Mucosa of stomach (tissue), 1 donor: ENCODE results near the gene AHDC1.

Experiments
- H3K27me3 ChIP-seq: one replicate; pipeline ENCODE4 v1.7.0; 2013; ENCODE audit warnings: mild to moderate bottlenecking, low read length; ENCODE audit not compliant: control insufficient read depth, insufficient read depth
- H3K36me3 ChIP-seq: one replicate; pipeline ENCODE4 v1.7.0; 2013; ENCODE audit warnings: low read length; ENCODE audit not compliant: control insufficient read depth, insufficient read depth
- H3K4me1 ChIP-seq: one replicate; pipeline ENCODE4 v1.7.0; 2013; ENCODE audit warnings: mild to moderate bottlenecking, low read length; ENCODE audit not compliant: control insufficient read depth, insufficient read depth
- H3K4me3 ChIP-seq: one replicate; pipeline ENCODE4 v1.7.0; 2013; ENCODE audit warnings: low read length
- H3K9ac ChIP-seq: one replicate; pipeline ENCODE4 v1.7.0; 2013; ENCODE audit warnings: mild to moderate bottlenecking, low read length, moderate library complexity
- H3K9me3 ChIP-seq: one replicate; pipeline ENCODE4 v1.7.0; 2013; ENCODE audit warnings: mild to moderate bottlenecking, low read length, moderate library complexity; ENCODE audit not compliant: control insufficient read depth
- donor health status: Pancreatic carcinoma.

Gene AHDC1

DNA sequence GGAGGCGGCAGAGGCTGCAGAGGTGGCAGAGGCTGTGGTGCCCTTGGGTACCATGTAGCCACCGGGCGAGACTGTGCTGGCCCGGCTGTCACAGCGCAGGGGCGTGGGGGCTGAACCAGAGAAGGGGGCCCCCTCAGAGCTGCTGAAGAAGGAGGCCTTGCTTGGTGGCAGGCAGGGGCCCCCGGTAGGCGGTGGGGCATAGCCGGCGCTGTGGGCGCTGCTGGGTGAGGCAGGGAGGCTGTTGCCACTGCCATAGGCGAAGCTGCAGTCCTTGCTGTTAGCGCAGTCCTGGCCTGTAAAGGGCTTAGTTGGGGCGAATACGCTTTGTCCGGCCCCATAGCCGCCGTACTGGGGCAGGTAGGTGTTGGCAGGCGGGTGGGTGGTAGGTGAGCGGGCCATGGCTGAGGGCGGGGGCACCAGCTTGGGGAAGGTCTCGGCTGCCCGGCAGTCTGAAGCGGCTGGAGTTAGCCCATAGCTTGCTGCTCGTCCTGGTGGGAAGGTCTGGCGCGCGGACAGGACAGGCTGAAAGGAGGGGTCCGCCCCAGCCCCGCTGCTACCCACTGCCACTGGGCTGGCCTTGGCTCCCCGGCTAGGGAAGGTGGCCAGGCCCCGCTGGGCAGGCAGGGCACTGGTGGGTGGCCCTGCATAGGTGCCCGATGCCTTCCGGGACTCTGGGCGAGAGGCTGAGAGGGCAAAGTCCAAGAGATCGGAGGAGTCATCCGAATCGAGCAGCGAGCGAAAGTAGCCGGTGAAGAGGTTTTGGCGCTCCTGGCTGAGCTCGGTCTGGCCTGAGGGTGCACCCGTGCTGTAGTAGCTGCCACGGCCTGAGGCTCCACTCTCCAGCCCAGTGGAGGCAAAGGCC, 54.9 kb downstream of the AHDC1 start:
- Histone ChIP-seq H3K27me3 (no peaks in the 10 kb centered on the region), H3K9me3 (no peaks in the 10 kb centered on the region), H3K36me3 (peaks cover 8% of the 10 kb centered on the region), H3K4me1 (peaks cover 23% of the 10 kb centered on the region), H3K4me3 (no peak overlapping the region), H3K9ac (no peak overlapping the region)

- peaks cover 31% of the 10 kb centered on the region for H3K4me1 ChIP-seq
- H3K27me3 ChIP-seq = no peaks in the 10 kb centered on the region
- H3K9ac ChIP-seq = no peak overlapping the region
- no peaks in the 10 kb centered on the region for H3K9me3 ChIP-seq
- peaks cover 8% of the 10 kb centered on the region for H3K36me3 ChIP-seq
- no peak overlapping the region for H3K4me3 ChIP-seq
Observed at GRCh38 chr1:27548136-27548853, 55.6 kb downstream of the AHDC1 start.

GRCh38 chr1:27547220-27548116, 56.5 kb downstream of the AHDC1 start:
- Histone ChIP-seq H3K36me3 (peaks cover 8% of the 10 kb centered on the region), H3K9ac (no peak overlapping the region), H3K9me3 (no peaks in the 10 kb centered on the region), H3K4me3 (no peak overlapping the region), H3K4me1 (peaks cover 39% of the 10 kb centered on the region), H3K27me3 (no peaks in the 10 kb centered on the region)

DNA sequence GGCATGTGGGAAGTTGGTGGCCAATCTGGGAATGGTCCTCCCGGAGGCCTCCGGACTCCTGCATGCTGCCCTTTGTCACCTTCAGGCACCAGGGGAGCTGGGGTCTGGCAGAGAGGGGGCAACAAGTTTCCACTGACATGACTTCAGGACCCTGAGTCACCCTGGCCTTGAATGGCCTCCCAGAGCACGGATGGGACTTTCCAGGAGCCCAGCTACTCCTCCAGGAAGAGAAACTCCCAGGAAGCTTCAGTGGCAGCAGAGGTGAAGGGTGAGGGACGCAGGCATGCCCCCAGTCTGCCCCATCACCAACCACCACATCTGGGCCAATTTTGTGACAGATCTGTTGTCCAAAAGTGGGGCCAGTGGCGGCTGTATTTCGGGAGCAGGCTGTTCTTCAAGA, 58.1 kb downstream of the AHDC1 start:
- Histone ChIP-seq H3K9me3 (no peaks in the 10 kb centered on the region), H3K4me1 (peaks cover 52% of the 10 kb centered on the region), H3K9ac (no peak overlapping the region), H3K4me3 (no peak overlapping the region), H3K27me3 (no peaks in the 10 kb centered on the region), H3K36me3 (peaks cover 8% of the 10 kb centered on the region)

- no peaks in the 10 kb centered on the region for H3K9me3 ChIP-seq
- no peak overlapping the region for H3K9ac ChIP-seq
- H3K4me3 ChIP-seq = no peak overlapping the region
- H3K27me3 ChIP-seq = no peaks in the 10 kb centered on the region
- H3K4me1 ChIP-seq = peaks cover 58% of the 10 kb centered on the region
- H3K36me3 ChIP-seq = peaks cover 8% of the 10 kb centered on the region
Observed at GRCh38 chr1:27545271-27545670, 58.7 kb downstream of the AHDC1 start.

- no peaks in the 10 kb centered on the region for H3K27me3 ChIP-seq
- H3K9me3 ChIP-seq = no peaks in the 10 kb centered on the region
- H3K4me1 ChIP-seq = peaks cover 62% of the 10 kb centered on the region
- no peak overlapping the region for H3K4me3 ChIP-seq
- H3K36me3 ChIP-seq = peaks cover 8% of the 10 kb centered on the region
- no peak overlapping the region for H3K9ac ChIP-seq
Observed at GRCh38 chr1:27544834-27545233, 59.1 kb downstream of the AHDC1 start.

DNA sequence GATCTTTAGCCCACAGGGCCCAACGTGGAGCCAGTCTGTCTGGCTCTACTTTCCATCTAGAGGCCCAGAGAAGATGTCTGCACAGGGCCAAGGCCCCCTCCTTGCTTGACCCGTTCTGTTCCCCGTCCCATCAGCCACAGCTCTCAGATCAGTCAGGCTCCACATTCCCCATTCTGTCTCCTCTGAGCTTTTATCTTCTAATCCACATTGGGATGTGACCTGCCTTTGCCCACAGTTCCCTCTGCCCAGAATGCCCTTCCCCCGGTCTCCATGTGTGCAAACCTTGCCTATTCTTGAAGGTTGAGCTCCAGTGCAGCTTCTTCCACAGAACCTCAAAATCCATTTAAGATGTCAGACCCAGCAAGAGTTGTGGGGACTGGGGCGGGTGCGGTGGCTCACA, 60.7 kb downstream of the AHDC1 start:
- H3K9ac ChIP-seq = peak overlapping the region; percentile 32
- H3K27me3 ChIP-seq = no peaks in the 10 kb centered on the region
- peaks cover 8% of the 10 kb centered on the region for H3K36me3 ChIP-seq
- peaks cover 65% of the 10 kb centered on the region for H3K4me1 ChIP-seq
- H3K9me3 ChIP-seq = no peaks in the 10 kb centered on the region
- no peak overlapping the region for H3K4me3 ChIP-seq

GRCh38 chr1:27542463-27543273, 61.3 kb downstream of the AHDC1 start:
- Histone ChIP-seq H3K9ac (peak overlapping the region; percentile 32), H3K27me3 (no peaks in the 10 kb centered on the region), H3K4me3 (no peak overlapping the region), H3K36me3 (peaks cover 8% of the 10 kb centered on the region), H3K4me1 (peaks cover 65% of the 10 kb centered on the region), H3K9me3 (no peaks in the 10 kb centered on the region)

DNA sequence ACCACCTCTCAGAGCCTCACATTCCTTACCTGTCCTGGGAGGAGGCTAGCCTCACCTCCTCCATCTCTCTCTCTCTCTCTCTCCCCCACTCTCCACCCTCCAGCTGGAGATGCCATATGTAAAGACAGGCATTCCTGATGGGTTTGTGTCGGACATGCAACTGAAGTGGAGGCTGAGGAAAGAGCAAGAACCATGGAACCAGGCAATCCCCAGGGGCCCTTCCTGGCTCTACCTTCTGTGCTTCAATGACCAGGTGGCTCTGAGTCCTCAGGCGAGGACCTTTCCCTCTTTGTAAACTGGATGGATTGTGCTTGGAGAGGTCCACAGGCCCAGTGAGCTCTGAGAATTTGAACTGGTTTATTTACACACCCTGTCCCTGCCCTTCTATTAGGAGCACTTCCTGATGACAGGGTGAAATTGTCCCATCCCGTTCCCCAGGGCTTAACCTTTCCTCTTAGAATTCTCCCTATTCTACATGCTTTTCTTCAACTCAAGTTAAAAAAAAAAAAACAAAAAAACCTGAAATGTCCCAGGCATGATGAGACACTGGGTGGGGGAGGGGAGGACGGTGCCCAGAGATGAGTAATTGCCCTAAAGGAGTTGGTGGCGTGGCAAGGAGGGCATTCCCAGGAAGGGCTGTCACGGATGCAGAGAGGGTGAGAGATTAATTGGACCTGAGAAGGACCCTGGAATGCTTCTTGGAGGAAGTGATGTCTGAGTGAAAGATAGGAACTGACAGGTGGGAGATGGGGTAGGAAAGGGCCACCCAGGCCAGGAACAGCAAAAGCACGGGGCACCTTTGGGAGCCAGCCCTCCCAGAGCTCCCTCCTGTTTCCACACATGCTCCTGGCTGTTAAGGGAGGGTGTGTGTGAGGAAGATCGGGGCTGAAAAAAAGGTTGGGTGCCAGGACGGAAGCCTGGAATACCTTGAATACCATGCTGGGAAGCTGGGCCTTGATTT, 63.8 kb downstream of the AHDC1 start:
- Histone ChIP-seq H3K4me3 (no peak overlapping the region), H3K36me3 (peaks cover 3% of the 10 kb centered on the region), H3K9me3 (no peaks in the 10 kb centered on the region), H3K27me3 (no peaks in the 10 kb centered on the region), H3K4me1 (peaks cover 75% of the 10 kb centered on the region), H3K9ac (peak overlapping the region; percentile 26)

- H3K36me3 ChIP-seq = peaks cover 2% of the 10 kb centered on the region
- no peak overlapping the region for H3K9ac ChIP-seq
- H3K27me3 ChIP-seq = no peaks in the 10 kb centered on the region
- H3K9me3 ChIP-seq = no peaks in the 10 kb centered on the region
- H3K4me3 ChIP-seq = no peak overlapping the region
- H3K4me1 ChIP-seq = peaks cover 65% of the 10 kb centered on the region
Observed at GRCh38 chr1:27538793-27539192, 65.2 kb downstream of the AHDC1 start.
